SU-DHL-6 (cell line): ENCODE data around the gene RRP15.

ENCODE experiments used
- H2AFZ ChIP-seq: fragments of 200-600 bp; sonication (generic); 2 replicates; pipeline ENCODE4 v1.6.1; 2014; ENCODE audit warnings: low read depth, mild to moderate bottlenecking, moderate library complexity, mixed read lengths, antibody characterized with exemption, low read length; ENCODE audit not compliant: severe bottlenecking
- H3F3A ChIP-seq: fragments of 200-600 bp; shearing (Covaris generic); 2 replicates; pipeline ENCODE4 v1.6.0; 2016; ENCODE audit warnings: antibody characterized with exemption, mild to moderate bottlenecking; ENCODE audit not compliant: insufficient read depth
- H3K27ac ChIP-seq: fragments of 200-600 bp; sonication (generic); 2 replicates; pipeline ENCODE4 v1.5.1; 2016; ENCODE audit warnings: low read depth, mild to moderate bottlenecking, low read length, moderate library complexity, mixed read lengths
- H3K27me3 ChIP-seq: fragments of 200-600 bp; sonication (generic), shearing (Covaris generic); 2 replicates; pipeline ENCODE4 v1.6.0; 2014; ENCODE audit warnings: mild to moderate bottlenecking, low read length
- H3K36me3 ChIP-seq: fragments of 200-600 bp; sonication (generic); 2 replicates; pipeline ENCODE4 v1.6.1; 2014; ENCODE audit warnings: mild to moderate bottlenecking, low read length, mixed read lengths
- H3K4me2 ChIP-seq: fragments of 300-600, 200-600 bp; shearing (Covaris generic), sonication (generic); 2 replicates; pipeline ENCODE4 v1.6.0; 2014; ENCODE audit warnings: low read length, low read depth, mild to moderate bottlenecking; ENCODE audit not compliant: poor library complexity, severe bottlenecking
- H3K4me3 ChIP-seq: fragments of 200-600 bp; sonication (generic); 2 replicates; pipeline ENCODE4 v1.5.1; 2014; ENCODE audit warnings: antibody characterized with exemption, low read length, mild to moderate bottlenecking, mixed read lengths; ENCODE audit not compliant: insufficient read depth, poor library complexity, severe bottlenecking
- H3K79me2 ChIP-seq: fragments of 200-600 bp; sonication (generic); 2 replicates; pipeline ENCODE4 v1.6.1; 2014; ENCODE audit warnings: mild to moderate bottlenecking, low read length, moderate library complexity; ENCODE audit not compliant: insufficient read depth
- H3K9ac ChIP-seq: fragments of 200-600 bp; sonication (generic); 2 replicates; pipeline ENCODE4 v1.7.0; 2014; ENCODE audit warnings: mild to moderate bottlenecking, low read length
- H3K9me2 ChIP-seq: fragments of 200-600 bp; sonication (generic); replicated peaks from 2 replicates; pipeline ENCODE4 v1.6.1; 2014; ENCODE audit warnings: low read length; ENCODE audit not compliant: insufficient read depth
- H3K9me3 ChIP-seq: fragments of 200-600 bp; sonication (generic); 2 replicates; pipeline ENCODE4 v1.6.1; 2014; ENCODE audit warnings: low read length, mixed read lengths; ENCODE audit not compliant: insufficient read depth
- H4K20me1 ChIP-seq: fragments of 200-600 bp; sonication (generic); 2 replicates; pipeline ENCODE4 v1.6.1; 2014; ENCODE audit warnings: low read depth, mild to moderate bottlenecking, antibody characterized with exemption, low read length, moderate library complexity, mixed read lengths
- CTCF ChIP-seq: fragments of 200-600 bp; sonication (generic); IDR thresholded peaks from one replicate; pipeline ENCODE4 v1.5.1; 2017; ENCODE audit warnings: antibody characterized with exemption, mild to moderate bottlenecking, low read length, moderate library complexity; ENCODE audit not compliant: insufficient read depth, poor library complexity, severe bottlenecking
- EZH2phosphoT487 ChIP-seq: fragments of 200-600 bp; sonication (generic), shearing (Covaris generic); conservative IDR thresholded peaks from 2 replicates; pipeline ENCODE4 v1.6.1; 2018; ENCODE audit warnings: mild to moderate bottlenecking, antibody characterized with exemption, low read length, moderate library complexity, mixed read lengths

Gene RRP15

GRCh38 chr1:218284917-218285635 lies at the start of gene RRP15:
TSS of gene RRP15 (plus strand) at chr1:218285293. CDS start at chr1:218285317, 24 bp downstream.
- H3K36me3 ChIP-seq = no peaks in the 10 kb centered on the region
- peak within 1 kb of the TSS; percentile 44 for H3K27ac ChIP-seq
- H4K20me1 ChIP-seq = no peaks in the 10 kb centered on the region
- no peaks in the 10 kb centered on the region for H3F3A ChIP-seq
- no peaks in the 10 kb centered on the region for H3K9me2 ChIP-seq
- H3K9me3 ChIP-seq = no peaks in the 10 kb centered on the region
- H3K4me2 ChIP-seq = peak within 1 kb of the TSS; percentile 73
- H3K79me2 ChIP-seq = peaks cover 49% of the 10 kb centered on the region
- TF ChIP-seq EZH2phosphoT487 (no peak), CTCF (no peak)
- peak within 1 kb of the TSS; percentile 99 for H2AFZ ChIP-seq
- H3K9ac ChIP-seq = peak within 1 kb of the TSS; percentile 63
- peak within 1 kb of the TSS; percentile 77 for H3K4me3 ChIP-seq
- no peaks in the 10 kb centered on the region for H3K27me3 ChIP-seq

GRCh38 chr1:218242171-218242570 lies 42.9 kb upstream of the RRP15 start:
- Histone ChIP-seq H3K9me3 (no peaks in the 10 kb centered on the region), H2AFZ (no peak overlapping the region), H3K27me3 (no peaks in the 10 kb centered on the region), H3K36me3 (no peaks in the 10 kb centered on the region), H3K4me3 (no peak overlapping the region), H3F3A (no peaks in the 10 kb centered on the region), H3K27ac (no peak overlapping the region), H3K4me2 (no peak overlapping the region), H4K20me1 (no peaks in the 10 kb centered on the region), H3K79me2 (no peaks in the 10 kb centered on the region), H3K9ac (no peak overlapping the region), H3K9me2 (no peaks in the 10 kb centered on the region)
- TF ChIP-seq EZH2phosphoT487 (no peak), CTCF (no peak)

GRCh38 chr1:218247339-218247738 lies 37.8 kb upstream of the RRP15 start:
- no peak overlapping the region for H3K4me3 ChIP-seq
- H2AFZ ChIP-seq = no peak overlapping the region
- no peaks in the 10 kb centered on the region for H3K9me2 ChIP-seq
- H3K4me2 ChIP-seq = no peak overlapping the region
- TF ChIP-seq EZH2phosphoT487 (no peak), CTCF (no peak)
- H3K79me2 ChIP-seq = no peaks in the 10 kb centered on the region
- no peak overlapping the region for H3K9ac ChIP-seq
- H3K9me3 ChIP-seq = no peaks in the 10 kb centered on the region
- no peaks in the 10 kb centered on the region for H3F3A ChIP-seq
- H3K27ac ChIP-seq = no peak overlapping the region
- H4K20me1 ChIP-seq = no peaks in the 10 kb centered on the region
- no peaks in the 10 kb centered on the region for H3K27me3 ChIP-seq
- no peaks in the 10 kb centered on the region for H3K36me3 ChIP-seq
